ENCODE data around the gene YBEY.

DNA sequence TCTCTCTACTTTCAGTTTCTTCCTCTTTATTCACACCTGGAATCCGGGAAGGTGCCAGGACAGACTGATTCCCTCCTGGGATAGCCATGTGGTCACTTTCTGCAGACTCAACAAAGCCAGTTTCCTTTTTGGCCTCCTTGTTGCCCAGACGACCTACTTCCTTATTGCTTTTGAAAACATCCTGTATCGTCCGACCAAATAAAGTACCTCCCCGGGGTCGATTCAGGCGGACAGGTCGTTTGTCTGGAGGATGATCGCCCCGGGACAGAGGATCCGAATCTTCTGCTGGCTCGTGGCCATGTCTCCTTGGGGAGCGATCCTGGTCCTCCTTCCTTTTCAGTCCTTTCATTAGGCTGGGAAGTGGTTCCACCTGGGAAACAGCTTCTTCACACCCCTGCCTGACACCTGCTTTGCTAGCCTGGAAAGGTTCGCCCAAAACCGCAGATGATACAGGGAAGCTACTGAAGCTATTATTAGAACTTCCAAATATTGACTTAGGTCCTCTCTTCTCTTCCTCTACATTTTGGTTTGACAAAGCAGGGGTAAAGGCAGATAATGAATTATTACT is 2.0 kb upstream of the YBEY start:
- TF ChIP-seq, protein P1, sequence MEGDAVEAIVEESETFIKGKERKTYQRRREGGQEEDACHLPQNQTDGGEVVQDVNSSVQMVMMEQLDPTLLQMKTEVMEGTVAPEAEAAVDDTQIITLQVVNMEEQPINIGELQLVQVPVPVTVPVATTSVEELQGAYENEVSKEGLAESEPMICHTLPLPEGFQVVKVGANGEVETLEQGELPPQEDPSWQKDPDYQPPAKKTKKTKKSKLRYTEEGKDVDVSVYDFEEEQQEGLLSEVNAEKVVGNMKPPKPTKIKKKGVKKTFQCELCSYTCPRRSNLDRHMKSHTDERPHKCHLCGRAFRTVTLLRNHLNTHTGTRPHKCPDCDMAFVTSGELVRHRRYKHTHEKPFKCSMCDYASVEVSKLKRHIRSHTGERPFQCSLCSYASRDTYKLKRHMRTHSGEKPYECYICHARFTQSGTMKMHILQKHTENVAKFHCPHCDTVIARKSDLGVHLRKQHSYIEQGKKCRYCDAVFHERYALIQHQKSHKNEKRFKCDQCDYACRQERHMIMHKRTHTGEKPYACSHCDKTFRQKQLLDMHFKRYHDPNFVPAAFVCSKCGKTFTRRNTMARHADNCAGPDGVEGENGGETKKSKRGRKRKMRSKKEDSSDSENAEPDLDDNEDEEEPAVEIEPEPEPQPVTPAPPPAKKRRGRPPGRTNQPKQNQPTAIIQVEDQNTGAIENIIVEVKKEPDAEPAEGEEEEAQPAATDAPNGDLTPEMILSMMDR (IDR thresholded peaks at IDR 0.05; ENCODE audit: low read depth, low read length), result no peak
- no peak for TF ChIP-seq EZH2phosphoT487 (IDR thresholded peaks at IDR 0.05; ENCODE audit: low read depth)
